ENCODE measurements around the gene GNL1.

The GNL1 gene

DNA sequence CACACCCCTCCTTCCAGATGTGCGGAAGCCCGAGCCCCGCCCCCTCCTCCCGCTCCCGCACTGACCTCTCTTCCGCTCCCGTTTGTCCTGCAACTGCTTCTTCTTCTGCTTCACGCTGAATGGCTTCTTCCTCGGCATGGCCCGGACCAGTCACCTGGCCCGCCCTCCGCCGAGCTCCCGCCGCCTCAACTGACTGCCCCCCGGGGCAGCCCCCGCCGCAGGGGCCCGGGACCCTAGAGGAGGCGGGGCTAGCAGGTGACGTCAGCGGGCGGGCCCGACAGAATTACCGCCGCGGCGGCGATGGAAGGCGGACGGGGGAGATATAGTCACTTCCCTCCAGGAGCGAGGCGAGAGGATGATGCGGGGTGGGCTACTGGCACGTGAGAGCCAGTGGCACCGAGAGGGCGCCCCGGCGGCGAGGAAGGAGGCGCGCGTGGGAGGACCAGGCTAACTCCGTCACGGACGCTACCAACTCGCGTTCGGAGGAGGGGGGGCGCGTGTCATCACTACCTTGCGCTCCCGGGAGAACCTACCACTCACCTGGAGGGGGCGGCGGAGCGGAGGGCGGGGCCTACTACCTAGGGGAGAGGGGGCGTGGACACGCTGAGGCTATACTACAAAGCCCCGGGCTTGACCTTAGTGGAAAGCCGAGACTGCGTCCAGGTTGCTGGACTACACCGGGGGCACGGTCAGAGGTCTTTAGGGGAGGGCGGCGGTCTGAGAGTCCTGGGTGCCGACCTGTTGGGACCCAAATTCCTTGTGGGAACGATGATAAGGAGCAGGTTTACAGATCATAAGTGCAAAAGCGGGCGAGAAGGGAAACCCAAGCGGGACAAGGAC, at the start of gene GNL1 (continued):
- TF ChIP-seq ZNF571 (tag by site-specific recombination; IDR thresholded peaks at IDR 0.05) (no peak), ZNF473 (tag by site-specific recombination; IDR thresholded peaks at IDR 0.05) (no peak), ZNF274 (IDR thresholded peaks at IDR 0.05; ENCODE audit: low read length) (no peak), ZNF274 (tag by site-specific recombination; IDR thresholded peaks at IDR 0.05; ENCODE audit: borderline replicate concordance) (no peak), ZNF37A (tag by site-specific recombination; IDR thresholded peaks at IDR 0.05) (no peak), ZNF221 (tag by site-specific recombination; IDR thresholded peaks at IDR 0.05; ENCODE audit: borderline replicate concordance) (no peak), BCL11B (tag by site-specific recombination; IDR thresholded peaks at IDR 0.05; ENCODE audit: low read depth) (peak; percentile 93), ZNF266 (tag by site-specific recombination; IDR thresholded peaks at IDR 0.05; ENCODE audit: low read depth) (no peak), ZNF391 (tag by site-specific recombination; IDR thresholded peaks at IDR 0.05; ENCODE audit: borderline replicate concordance, low read depth) (peak; percentile 62; the same call in 1 of the 2 replicates), GLIS1 (tag by site-specific recombination; IDR thresholded peaks at IDR 0.05) (peak; percentile 89), ZNF416 (tag by site-specific recombination; IDR thresholded peaks at IDR 0.05) (no peak), ZNF174 (tag by site-specific recombination; IDR thresholded peaks at IDR 0.05) (no peak), ZNF707 (tag by site-specific recombination; IDR thresholded peaks at IDR 0.05) (no peak), ZNF292 (tag by site-specific recombination; IDR thresholded peaks at IDR 0.05; ENCODE audit: borderline replicate concordance, low read depth) (no peak), ZNF677 (tag by site-specific recombination; IDR thresholded peaks at IDR 0.05) (no peak), ZNF660 (tag by site-specific recombination; IDR thresholded peaks at IDR 0.05) (no peak), ZNF600 (tag by site-specific recombination; IDR thresholded peaks at IDR 0.05) (peak; percentile 27; the same call in 1 of the 2 replicates), SALL2 (tag by site-specific recombination; IDR thresholded peaks at IDR 0.05; ENCODE audit: borderline replicate concordance) (no peak)
- TF ChIP-seq, protein P1, sequence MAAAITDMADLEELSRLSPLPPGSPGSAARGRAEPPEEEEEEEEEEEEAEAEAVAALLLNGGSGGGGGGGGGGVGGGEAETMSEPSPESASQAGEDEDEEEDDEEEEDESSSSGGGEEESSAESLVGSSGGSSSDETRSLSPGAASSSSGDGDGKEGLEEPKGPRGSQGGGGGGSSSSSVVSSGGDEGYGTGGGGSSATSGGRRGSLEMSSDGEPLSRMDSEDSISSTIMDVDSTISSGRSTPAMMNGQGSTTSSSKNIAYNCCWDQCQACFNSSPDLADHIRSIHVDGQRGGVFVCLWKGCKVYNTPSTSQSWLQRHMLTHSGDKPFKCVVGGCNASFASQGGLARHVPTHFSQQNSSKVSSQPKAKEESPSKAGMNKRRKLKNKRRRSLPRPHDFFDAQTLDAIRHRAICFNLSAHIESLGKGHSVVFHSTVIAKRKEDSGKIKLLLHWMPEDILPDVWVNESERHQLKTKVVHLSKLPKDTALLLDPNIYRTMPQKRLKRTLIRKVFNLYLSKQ (tag by site-specific recombination; IDR thresholded peaks at IDR 0.05; ENCODE audit: borderline replicate concordance) = no peak
- TF ChIP-seq, protein P2, sequence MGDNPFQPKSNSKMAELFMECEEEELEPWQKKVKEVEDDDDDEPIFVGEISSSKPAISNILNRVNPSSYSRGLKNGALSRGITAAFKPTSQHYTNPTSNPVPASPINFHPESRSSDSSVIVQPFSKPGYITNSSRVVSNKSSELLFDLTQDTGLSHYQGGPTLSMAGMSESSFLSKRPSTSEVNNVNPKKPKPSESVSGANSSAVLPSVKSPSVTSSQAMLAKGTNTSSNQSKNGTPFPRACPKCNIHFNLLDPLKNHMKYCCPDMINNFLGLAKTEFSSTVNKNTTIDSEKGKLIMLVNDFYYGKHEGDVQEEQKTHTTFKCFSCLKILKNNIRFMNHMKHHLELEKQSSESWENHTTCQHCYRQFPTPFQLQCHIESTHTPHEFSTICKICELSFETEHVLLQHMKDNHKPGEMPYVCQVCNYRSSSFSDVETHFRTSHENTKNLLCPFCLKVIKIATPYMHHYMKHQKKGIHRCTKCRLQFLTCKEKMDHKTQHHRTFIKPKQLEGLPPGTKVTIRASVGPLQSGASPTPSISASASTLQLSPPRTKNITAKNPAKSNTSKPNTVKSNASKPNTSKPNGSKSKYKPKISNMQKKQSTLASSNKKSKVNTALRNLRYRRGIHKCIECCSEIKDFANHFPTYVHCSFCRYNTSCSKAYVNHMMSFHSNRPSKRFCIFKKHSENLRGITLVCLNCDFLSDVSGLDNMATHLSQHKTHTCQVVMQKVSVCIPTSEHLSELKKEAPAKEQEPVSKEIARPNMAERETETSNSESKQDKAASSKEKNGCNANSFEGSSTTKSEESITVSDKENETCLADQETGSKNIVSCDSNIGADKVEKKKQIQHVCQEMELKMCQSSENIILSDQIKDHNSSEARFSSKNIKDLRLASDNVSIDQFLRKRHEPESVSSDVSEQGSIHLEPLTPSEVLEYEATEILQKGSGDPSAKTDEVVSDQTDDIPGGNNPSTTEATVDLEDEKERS (tag by site-specific recombination; IDR thresholded peaks at IDR 0.05) = no peak
- TF ChIP-seq, protein P3, sequence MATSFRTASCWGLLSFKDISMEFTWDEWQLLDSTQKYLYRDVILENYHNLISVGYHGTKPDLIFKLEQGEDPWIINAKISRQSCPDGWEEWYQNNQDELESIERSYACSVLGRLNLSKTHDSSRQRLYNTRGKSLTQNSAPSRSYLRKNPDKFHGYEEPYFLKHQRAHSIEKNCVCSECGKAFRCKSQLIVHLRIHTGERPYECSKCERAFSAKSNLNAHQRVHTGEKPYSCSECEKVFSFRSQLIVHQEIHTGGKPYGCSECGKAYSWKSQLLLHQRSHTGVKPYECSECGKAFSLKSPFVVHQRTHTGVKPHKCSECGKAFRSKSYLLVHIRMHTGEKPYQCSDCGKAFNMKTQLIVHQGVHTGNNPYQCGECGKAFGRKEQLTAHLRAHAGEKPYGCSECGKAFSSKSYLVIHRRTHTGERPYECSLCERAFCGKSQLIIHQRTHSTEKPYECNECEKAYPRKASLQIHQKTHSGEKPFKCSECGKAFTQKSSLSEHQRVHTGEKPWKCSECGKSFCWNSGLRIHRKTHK (tag by site-specific recombination; IDR thresholded peaks at IDR 0.05) = no peak
- TF ChIP-seq, protein P4, sequence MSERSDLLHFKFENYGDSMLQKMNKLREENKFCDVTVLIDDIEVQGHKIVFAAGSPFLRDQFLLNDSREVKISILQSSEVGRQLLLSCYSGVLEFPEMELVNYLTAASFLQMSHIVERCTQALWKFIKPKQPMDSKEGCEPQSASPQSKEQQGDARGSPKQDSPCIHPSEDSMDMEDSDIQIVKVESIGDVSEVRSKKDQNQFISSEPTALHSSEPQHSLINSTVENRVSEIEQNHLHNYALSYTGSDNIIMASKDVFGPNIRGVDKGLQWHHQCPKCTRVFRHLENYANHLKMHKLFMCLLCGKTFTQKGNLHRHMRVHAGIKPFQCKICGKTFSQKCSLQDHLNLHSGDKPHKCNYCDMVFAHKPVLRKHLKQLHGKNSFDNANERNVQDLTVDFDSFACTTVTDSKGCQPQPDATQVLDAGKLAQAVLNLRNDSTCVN (tag by site-specific recombination; optimal IDR thresholded peaks at IDR 0.05) = peak; percentile 91
- TF ChIP-seq, protein P5, sequence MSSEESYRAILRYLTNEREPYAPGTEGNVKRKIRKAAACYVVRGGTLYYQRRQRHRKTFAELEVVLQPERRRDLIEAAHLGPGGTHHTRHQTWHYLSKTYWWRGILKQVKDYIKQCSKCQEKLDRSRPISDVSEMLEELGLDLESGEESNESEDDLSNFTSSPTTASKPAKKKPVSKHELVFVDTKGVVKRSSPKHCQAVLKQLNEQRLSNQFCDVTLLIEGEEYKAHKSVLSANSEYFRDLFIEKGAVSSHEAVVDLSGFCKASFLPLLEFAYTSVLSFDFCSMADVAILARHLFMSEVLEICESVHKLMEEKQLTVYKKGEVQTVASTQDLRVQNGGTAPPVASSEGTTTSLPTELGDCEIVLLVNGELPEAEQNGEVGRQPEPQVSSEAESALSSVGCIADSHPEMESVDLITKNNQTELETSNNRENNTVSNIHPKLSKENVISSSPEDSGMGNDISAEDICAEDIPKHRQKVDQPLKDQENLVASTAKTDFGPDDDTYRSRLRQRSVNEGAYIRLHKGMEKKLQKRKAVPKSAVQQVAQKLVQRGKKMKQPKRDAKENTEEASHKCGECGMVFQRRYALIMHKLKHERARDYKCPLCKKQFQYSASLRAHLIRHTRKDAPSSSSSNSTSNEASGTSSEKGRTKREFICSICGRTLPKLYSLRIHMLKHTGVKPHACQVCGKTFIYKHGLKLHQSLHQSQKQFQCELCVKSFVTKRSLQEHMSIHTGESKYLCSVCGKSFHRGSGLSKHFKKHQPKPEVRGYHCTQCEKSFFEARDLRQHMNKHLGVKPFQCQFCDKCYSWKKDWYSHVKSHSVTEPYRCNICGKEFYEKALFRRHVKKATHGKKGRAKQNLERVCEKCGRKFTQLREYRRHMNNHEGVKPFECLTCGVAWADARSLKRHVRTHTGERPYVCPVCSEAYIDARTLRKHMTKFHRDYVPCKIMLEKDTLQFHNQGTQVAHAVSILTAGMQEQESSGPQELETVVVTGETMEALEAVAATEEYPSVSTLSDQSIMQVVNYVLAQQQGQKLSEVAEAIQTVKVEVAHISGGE (tag by site-specific recombination; conservative IDR thresholded peaks at IDR 0.05; ENCODE audit: low read depth) = peak; percentile 15
- TF ChIP-seq, protein P6, sequence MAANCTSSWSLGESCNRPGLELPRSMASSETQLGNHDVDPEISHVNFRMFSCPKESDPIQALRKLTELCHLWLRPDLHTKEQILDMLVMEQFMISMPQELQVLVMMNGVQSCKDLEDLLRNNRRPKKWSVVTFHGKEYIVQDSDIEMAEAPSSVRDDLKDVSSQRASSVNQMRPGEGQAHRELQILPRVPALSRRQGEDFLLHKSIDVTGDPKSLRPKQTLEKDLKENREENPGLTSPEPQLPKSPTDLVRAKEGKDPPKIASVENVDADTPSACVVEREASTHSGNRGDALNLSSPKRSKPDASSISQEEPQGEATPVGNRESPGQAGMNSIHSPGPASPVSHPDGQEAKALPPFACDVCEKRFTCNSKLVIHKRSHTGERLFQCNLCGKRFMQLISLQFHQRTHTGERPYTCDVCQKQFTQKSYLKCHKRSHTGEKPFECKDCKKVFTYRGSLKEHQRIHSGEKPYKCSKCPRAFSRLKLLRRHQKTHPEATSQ (tag by site-specific recombination; IDR thresholded peaks at IDR 0.05) = peak; percentile 48; the same call in 1 of the 2 replicates

Data from HEK293 (cell line).